Loucy (cell line): ENCODE measurements around the gene SIAH2.

ENCODE experiments used
- H2AFZ ChIP-seq: fragments of 200-600 bp; sonication (generic); 2 replicates; pipeline ENCODE4 v1.6.0; 2016; ENCODE audit warnings: antibody characterized with exemption, mild to moderate bottlenecking, low read length, moderate library complexity
- H3F3A ChIP-seq: fragments of 200-600 bp; 2 replicates; pipeline ENCODE4 v1.6.0; 2016; ENCODE audit warnings: antibody characterized with exemption, low read depth, mild to moderate bottlenecking
- H3K27me3 ChIP-seq: fragments of 200-600 bp; sonication (generic); 2 replicates; pipeline ENCODE4 v1.6.1; 2014; ENCODE audit warnings: low read length, mild to moderate bottlenecking; ENCODE audit not compliant: insufficient read depth, poor library complexity, severe bottlenecking
- H3K36me3 ChIP-seq: fragments of 200-600 bp; sonication (generic); 2 replicates; pipeline ENCODE4 v1.6.1; 2016; ENCODE audit warnings: low read length; ENCODE audit not compliant: insufficient read depth
- H3K4me1 ChIP-seq: fragments of 200-600 bp; sonication (generic); 2 replicates; pipeline ENCODE4 v1.5.1; 2014; ENCODE audit warnings: low read length, mild to moderate bottlenecking; ENCODE audit not compliant: insufficient read depth, poor library complexity, severe bottlenecking
- H3K4me2 ChIP-seq: fragments of 200-600 bp; sonication (generic); 2 replicates; pipeline ENCODE4 v1.6.0; 2014; ENCODE audit warnings: antibody characterized with exemption, low read length, low read depth, mild to moderate bottlenecking; ENCODE audit not compliant: poor library complexity, severe bottlenecking
- H3K4me3 ChIP-seq: fragments of 200-600 bp; sonication (generic); 2 replicates; pipeline ENCODE4 v1.5.1; 2014; ENCODE audit warnings: low read length, mild to moderate bottlenecking, mixed read lengths; ENCODE audit not compliant: poor library complexity, severe bottlenecking
- H3K79me2 ChIP-seq: fragments of 200-600 bp; sonication (generic); 2 replicates; pipeline ENCODE4 v1.6.1; 2014; ENCODE audit warnings: low read length; ENCODE audit not compliant: insufficient read depth
- H3K9ac ChIP-seq: fragments of 200-600 bp; sonication (generic); 2 replicates; pipeline ENCODE4 v1.6.0; 2014; ENCODE audit warnings: mild to moderate bottlenecking, low read depth, low read length, moderate library complexity; ENCODE audit not compliant: poor library complexity, severe bottlenecking
- H3K9me2 ChIP-seq: fragments of 200-600 bp; sonication (generic); replicated peaks from 2 replicates; pipeline ENCODE4 v1.6.1; 2016; ENCODE audit warnings: low read depth, low read length, mixed read lengths
- H3K9me3 ChIP-seq: fragments of 200-600 bp; sonication (generic); 2 replicates; pipeline ENCODE4 v1.6.1; 2014; ENCODE audit warnings: mild to moderate bottlenecking, antibody characterized with exemption, low read length, low read depth; ENCODE audit not compliant: insufficient read depth
- H4K20me1 ChIP-seq: fragments of 200-600 bp; sonication (generic); 2 replicates; pipeline ENCODE4 v1.6.0; 2014; ENCODE audit warnings: antibody characterized with exemption, low read length, mild to moderate bottlenecking; ENCODE audit not compliant: insufficient read depth, poor library complexity, severe bottlenecking
- CTCF ChIP-seq: fragments of 200-600 bp; sonication (generic); conservative IDR thresholded peaks from 2 replicates; pipeline ENCODE4 v1.5.1; 2014; ENCODE audit warnings: mild to moderate bottlenecking, antibody characterized with exemption, low read length
- EZH2phosphoT487 ChIP-seq: fragments of 200-600 bp; IDR thresholded peaks from 2 replicates; pipeline ENCODE4 v1.6.1; 2018; ENCODE audit warnings: antibody characterized with exemption, mild to moderate bottlenecking, moderate library complexity, borderline replicate concordance

SIAH2 gene

GRCh38 chr3:150710097-150710496 lies 52.9 kb downstream of the SIAH2 start:
- H3K4me1 ChIP-seq: peaks cover 9% of the 10 kb centered on the region
- peaks cover 3% of the 10 kb centered on the region; the same call in 1 of the 2 replicates for H3K9me3 ChIP-seq
- no peaks in the 10 kb centered on the region for H3K36me3 ChIP-seq
- no peak overlapping the region for H2AFZ ChIP-seq
- no peaks in the 10 kb centered on the region for H4K20me1 ChIP-seq
- H3K4me3 ChIP-seq: no peak overlapping the region
- no peaks in the 10 kb centered on the region for H3K9me2 ChIP-seq
- H3K79me2 ChIP-seq: peaks cover 2% of the 10 kb centered on the region; the same call in 1 of the 2 replicates
- H3F3A ChIP-seq: no peaks in the 10 kb centered on the region
- TF ChIP-seq CTCF: no peak
- no peak for TF ChIP-seq EZH2phosphoT487
- H3K9ac ChIP-seq: no peak overlapping the region
- H3K27me3 ChIP-seq: no peaks in the 10 kb centered on the region
- no peak overlapping the region for H3K4me2 ChIP-seq

- no peaks in the 10 kb centered on the region for H3K27me3 ChIP-seq
- 0 out of 2 replicates have a peak, but pooled peaks cover 10% of the 10 kb centered on the region for H3F3A ChIP-seq
- TF ChIP-seq CTCF (0 out of 2 replicates have a peak, but pooled peaks have one; percentile 12), EZH2phosphoT487 (no peak)
- H3K9me2 ChIP-seq: no peaks in the 10 kb centered on the region
- H4K20me1 ChIP-seq: no peaks in the 10 kb centered on the region
- H3K9ac ChIP-seq: peak within 1 kb of the TSS; percentile 80
- H3K36me3 ChIP-seq: no peaks in the 10 kb centered on the region
- H3K4me1 ChIP-seq: peaks cover 17% of the 10 kb centered on the region
- peaks cover 3% of the 10 kb centered on the region; the same call in 1 of the 2 replicates for H3K79me2 ChIP-seq
- H3K4me3 ChIP-seq: peak within 1 kb of the TSS; percentile 87
- H3K9me3 ChIP-seq: peaks cover 3% of the 10 kb centered on the region; the same call in 1 of the 2 replicates
- H3K4me2 ChIP-seq: peak within 1 kb of the TSS; percentile 68
- H2AFZ ChIP-seq: peak within 1 kb of the TSS; percentile 98
Observed at GRCh38 chr3:150703756-150704344, 59.1 kb downstream of the SIAH2 start, which contains the start of gene ERICH6. Gene ERICH6, minus strand, starts transcription at chr3:150703920. Its CDS starts 22 bp downstream, at chr3:150703898.

- 0 out of 2 replicates have a peak, but pooled peaks cover 10% of the 10 kb centered on the region for H3F3A ChIP-seq
- H3K36me3 ChIP-seq: no peaks in the 10 kb centered on the region
- TF ChIP-seq CTCF (no peak), EZH2phosphoT487 (no peak)
- no peaks in the 10 kb centered on the region for H3K9me2 ChIP-seq
- H3K79me2 ChIP-seq: peaks cover 3% of the 10 kb centered on the region; the same call in 1 of the 2 replicates
- no peaks in the 10 kb centered on the region for H3K27me3 ChIP-seq
- peaks cover 3% of the 10 kb centered on the region; the same call in 1 of the 2 replicates for H3K9me3 ChIP-seq
- H4K20me1 ChIP-seq: no peaks in the 10 kb centered on the region
- peak overlapping the region; percentile 80 for H3K9ac ChIP-seq
- peak overlapping the region; percentile 98 for H2AFZ ChIP-seq
- peak overlapping the region; percentile 87 for H3K4me3 ChIP-seq
- peak overlapping the region; percentile 68 for H3K4me2 ChIP-seq
- peaks cover 17% of the 10 kb centered on the region for H3K4me1 ChIP-seq
Observed at GRCh38 chr3:150703299-150703755, 59.6 kb downstream of the SIAH2 start.
